ENCODE data around the gene MAP2K3. TPM values are rescaled to one million over a fixed set of nuclear protein-coding genes. Genes with fewer than 3 reads are reported as not detected.
A peak's percentile ranks its signal among the peaks of the same experiment; 100 is the strongest.

The MAP2K3 gene
- total and polyA plus RNA-seq, 2 of the 8 experiments (the other 6 are each of a cell fraction or from before 2014, with no cell fraction given): 16.9 to 33.5 TPM

DNA sequence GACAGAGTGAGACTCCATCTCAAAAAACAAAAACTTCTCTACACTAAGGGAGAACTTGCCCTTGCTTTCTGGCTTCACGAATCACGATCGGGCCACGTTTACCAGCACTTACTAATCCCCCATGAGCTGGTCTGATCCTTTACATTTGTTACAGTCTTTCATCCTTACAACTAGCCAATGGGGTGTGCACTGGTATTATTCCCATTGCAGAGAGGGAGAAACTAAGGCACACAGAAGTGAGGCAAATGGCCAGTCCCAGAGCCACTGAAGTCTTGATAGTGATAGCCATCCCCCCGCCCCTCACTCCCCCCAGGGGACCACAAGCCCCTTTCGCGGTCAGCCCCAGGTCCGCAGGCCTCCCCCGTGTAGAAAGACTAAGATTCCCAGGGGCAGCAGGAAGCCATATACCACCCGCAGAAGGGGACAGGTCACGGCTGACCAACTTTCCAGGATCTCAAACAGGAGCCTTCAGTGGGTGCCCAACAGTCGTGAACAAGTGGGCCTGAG lies 32.2 kb upstream of the MAP2K3 start:
- POLR2A ChIA-PET (ENCODE audit: partially characterized antibody): interaction anchor here (0.6 to 1.6 kb wide), 2 partner anchors 12 to 209 kb away, joined by 3 to 5 read pairs; partner anchors contain the start of gene USP22
- Histone ChIP-seq H4K91ac (replicated peaks; ENCODE audit: insufficient read length, low read length) (no peak overlapping the region), H4K5ac (ENCODE audit: insufficient read length, low read depth, low read length) (no peak overlapping the region), H2BK120ac (replicated peaks; ENCODE audit: low read depth, low read length) (no peak overlapping the region), H3K36me3 (ENCODE audit: control insufficient read depth in 2 of 4, insufficient read depth in 4 of 4, low read length in 3 of 4) (no peaks in the 10 kb centered on the region), H3K56ac (replicated peaks; ENCODE audit: insufficient read length, low read depth, low read length) (no peak overlapping the region), H3K79me2 (ENCODE audit: control insufficient read depth in 1 of 2, insufficient read depth in 2 of 2, low read length in 2 of 2) (no peaks in the 10 kb centered on the region), H2AK5ac (ENCODE audit: low read depth, low read length) (no peak overlapping the region), H4K20me1 (replicated peaks in 1 of 2; ENCODE audit: control insufficient read depth in 1 of 2, insufficient read depth in 2 of 2, low read length in 2 of 2) (peaks cover 0 to 6% of the 10 kb centered on the region in 2 experiments), H3K79me1 (ENCODE audit: low read depth, low read length) (no peaks in the 10 kb centered on the region; the same call in 1 of the 2 replicates), H3K9me3 (ENCODE audit: insufficient read depth in 2 of 2, low read depth in 1 of 2, low read length in 1 of 2) (no peaks in the 10 kb centered on the region), H3K18ac (ENCODE audit: extremely low read depth, low read length) (no peak overlapping the region), H2AFZ (ENCODE audit: low read length) (no peak overlapping the region), H2BK20ac (ENCODE audit: low read length) (no peak overlapping the region), H3K14ac (ENCODE audit: insufficient read length) (no peak overlapping the region), H3K4me1 (replicated peaks in 1 of 4; ENCODE audit: control insufficient read depth in 3 of 4, insufficient read depth in 4 of 4, low read length in 3 of 4) (peaks cover 0 to 13% (median 4%) of the 10 kb centered on the region in 4 experiments; a peak in 5 of 7 replicates), H2BK5ac (ENCODE audit: low read depth, low read length) (no peak overlapping the region), H2BK15ac (ENCODE audit: low read length) (0 out of 2 replicates have a peak overlapping the region, but pooled peaks have one; percentile 29), H3K9ac (replicated peaks in 1 of 4; ENCODE audit: extremely low read depth in 1 of 4, low read depth in 3 of 4, low read length in 3 of 4) (peak overlapping the region in 1 of 4 experiments; percentile 18; a peak in 1 of 7 replicates), H3K23me2 (ENCODE audit: low read depth, low read length) (peaks cover 6% of the 10 kb centered on the region; the same call in 1 of the 2 replicates), H3K4ac (replicated peaks; ENCODE audit: insufficient read length, low read depth, low read length) (no peak overlapping the region), H3K4me3 (ENCODE audit: extremely low read depth in 1 of 4, insufficient read depth in 2 of 4, low read depth in 3 of 4, low read length in 4 of 4) (peak overlapping the region; percentile 52 to 67 (median 62)), H3K23ac (ENCODE audit: insufficient read length) (no peak overlapping the region), H3K27ac (ENCODE audit: low read depth, low read length) (no peak overlapping the region), H2BK12ac (ENCODE audit: low read depth, low read length) (no peak overlapping the region), H4K8ac (ENCODE audit: extremely low read depth, insufficient read depth, low read length) (no peak overlapping the region), H3K27me3 (replicated peaks in 1 of 4; ENCODE audit: control insufficient read depth in 3 of 4, extremely low read depth in 1 of 4, insufficient read depth in 3 of 4, low read length in 3 of 4) (peaks cover 0 to 6% (median 4%) of the 10 kb centered on the region in 4 experiments; a peak in 2 of 7 replicates), H3K4me2 (ENCODE audit: insufficient read depth in 1 of 2, low read depth in 2 of 2, low read length in 2 of 2) (peak overlapping the region; percentile 61 to 75)
- CTCF ChIA-PET (ENCODE audit: partially characterized antibody): interaction anchor here (1.0 to 6.6 kb wide), 2 partner anchors 13 to 214 kb away, joined by 3 to 42 read pairs; no protein-coding TSS in a partner anchor
- TF ChIP-seq NRF1 (IDR thresholded peaks at IDR 0.05; ENCODE audit: low read depth, low read length): no peak
- TF ChIP-seq KDM1A (IDR thresholded peaks at IDR 0.05; ENCODE audit: borderline replicate concordance, low read length): peak; percentile 54; the same call in 1 of the 2 replicates
- WGBS, 2 experiments (ENCODE audit: extremely low coverage in 1 of 2, insufficient coverage in 1 of 2, insufficient read length in 1 of 2, insufficient replicate concordance in 2 of 2, low coverage in 1 of 2, low lambda C conversion rate in 2 of 2, missing lambda C conversion rate in 1 of 2): 50% methylated on average over 7 of the region's 12 CpGs; no CpG with 5 or more reads in 1 of the 2 experiments
- FAIRE-seq (no peak), DNase-seq (ENCODE audit: low read depth in 1 of 2, low spot score in 2 of 2) (no peak)
